K562 (cell line): ENCODE data around the gene LY6G5B. TPM values are rescaled to one million over a fixed set of nuclear protein-coding genes. Genes with fewer than 3 reads are reported as not detected.
A peak's percentile ranks its signal among the peaks of the same experiment; 100 is the strongest.

Experiments
- ATAC-seq: fragments of 200-7000 bp; cut with Tn5 transposase; 3 replicates; pipeline ENCODE4 v1.9.1; 2020; ENCODE audit warnings: moderate library complexity
- BruUV-seq: library from RNA; stranded (reverse); fragments of 400-500 nt; replicated peaks from 2 replicates; lab custom pipeline; 2021; lab: Mats Ljungman, UMichigan
- CTCF ChIA-PET: fragments of 300-600 bp; formaldehyde crosslinking; extraction: SDS; loops from one replicate; lab custom pipeline; 2021; ENCODE audit warnings: low intra/inter-chr PET ratio; lab: Yijun Ruan, JAX
- POLR2A ChIA-PET: fragments of 300-600, 350-650 bp; sonication (Branson Sonifier 250); formaldehyde crosslinking; extraction: SDS; loops from one replicate; lab custom pipeline; 2021; ENCODE audit warnings: antibody characterized with exemption, inconsistent platforms; lab: Yijun Ruan, JAX
- DNase-seq, 4 experiments: peaks; one replicate each; pipeline versions ENCODE4 v3.0.0 to v3.0.0-alpha.2; 2011 to 2018; ENCODE audit warnings: low spot score in 3 of 4, mixed read lengths in 3 of 4; ENCODE audit errors: extremely low read depth in 1 of 4
- FAIRE-seq: peaks from 2 replicates; lab custom pipeline; 2011; peaks lifted over from hg19 to GRCh38; lab: Jason Lieb, UNC
- H2AFZ ChIP-seq: 2 replicates; pipeline ENCODE4 v1.6.0; 2011; ENCODE audit warnings: low read depth, low read length, control low read depth, inconsistent platforms
- H3K27ac ChIP-seq: fragments of 200-600 bp; 3 replicates; pipeline ENCODE4 v1.8.0; 2011; ENCODE audit warnings: low read depth, mild to moderate bottlenecking, control low read depth, inconsistent platforms, low read length, moderate library complexity, mixed read lengths; ENCODE audit errors: extremely low read depth
- H3K27me3 ChIP-seq, 2 experiments: fragments of 300-600 bp in 1 of 2; 2 replicates in 1 of 2; 3 replicates in 1 of 2; pipeline versions ENCODE4 v1.6.0 to v1.8.0; 2011; ENCODE audit warnings: inconsistent platforms in 2 of 2, low read length in 2 of 2, mild to moderate bottlenecking in 1 of 2, mixed read lengths in 1 of 2, moderate library complexity in 1 of 2; ENCODE audit not compliant: control insufficient read depth in 2 of 2, insufficient read depth in 2 of 2
- H3K36me3 ChIP-seq: fragments of 300-600 bp; 3 replicates; pipeline ENCODE4 v1.8.0; 2011; ENCODE audit warnings: mild to moderate bottlenecking, low read length, inconsistent platforms; ENCODE audit not compliant: control insufficient read depth, insufficient read depth
- H3K4me1 ChIP-seq, 2 experiments: fragments of 200-600 bp in 1 of 2; replicated peaks in 1 of 2; 2 replicates in 1 of 2; 3 replicates in 1 of 2; pipeline versions ENCODE4 v1.5.1 to v1.8.0; 2011; ENCODE audit warnings: inconsistent platforms in 2 of 2, low read length in 2 of 2, mild to moderate bottlenecking in 1 of 2, mixed read lengths in 1 of 2, moderate library complexity in 1 of 2; ENCODE audit not compliant: control insufficient read depth in 2 of 2, insufficient read depth in 2 of 2
- H3K4me2 ChIP-seq: 2 replicates; pipeline ENCODE4 v1.6.1; 2011; ENCODE audit warnings: low read length, control low read depth, inconsistent platforms, mixed read lengths; ENCODE audit not compliant: insufficient read depth
- H3K4me3 ChIP-seq: fragments of 200-600 bp; sonication (generic), shearing (Covaris generic); 2 replicates; pipeline ENCODE4 v1.5.1; 2016; ENCODE audit warnings: control low read depth, inconsistent platforms
- H3K79me2 ChIP-seq: fragments of 200-600 bp; 3 replicates; pipeline ENCODE4 v1.8.0; 2011; ENCODE audit warnings: low read length, inconsistent platforms; ENCODE audit not compliant: control insufficient read depth, insufficient read depth
- H3K9ac ChIP-seq, 2 experiments: 2 replicates each; pipeline versions ENCODE4 v1.6.0 to v1.6.1; 2011; ENCODE audit warnings: low read depth in 2 of 2, low read length in 2 of 2, control low read depth in 1 of 2, inconsistent platforms in 1 of 2, mild to moderate bottlenecking in 1 of 2, mixed read lengths in 1 of 2; ENCODE audit not compliant: insufficient read depth in 1 of 2
- H3K9me1 ChIP-seq: one replicate; pipeline ENCODE4 v1.6.0; 2011; ENCODE audit warnings: inconsistent platforms, mild to moderate bottlenecking, low read length, moderate library complexity; ENCODE audit not compliant: control insufficient read depth, insufficient read depth
- H3K9me3 ChIP-seq: replicated peaks from 2 replicates; pipeline ENCODE4 v1.5.1; 2011; ENCODE audit warnings: low read depth, low read length, inconsistent platforms; ENCODE audit not compliant: control insufficient read depth, insufficient read depth
- H4K20me1 ChIP-seq: replicated peaks from 2 replicates; pipeline ENCODE4 v1.6.1; 2011; ENCODE audit warnings: low read length, inconsistent platforms, mixed read lengths; ENCODE audit not compliant: control insufficient read depth, insufficient read depth
- ELF1 ChIP-seq: fragments of 200-800 bp; sonication (Bioruptor generic); IDR thresholded peaks from 2 replicates; pipeline ENCODE4 v1.6.1; 2016; ENCODE audit warnings: missing genetic modification characterization, missing compliant biosample characterization
- MYNN ChIP-seq, 2 experiments: sonication (generic); formaldehyde crosslinking in 1 of 2; IDR thresholded peaks; 2 replicates each; pipeline versions ENCODE4 v1.5.0 to v1.6.1; 2016 to 2020; ENCODE audit warnings: antibody characterized with exemption in 1 of 2, missing genetic modification reagents in 1 of 2
- POLR2A ChIP-seq: fragments of 450-650 bp; conservative IDR thresholded peaks from 2 replicates; pipeline ENCODE4 v1.6.1; 2016
- POLR2AphosphoS5 ChIP-seq: IDR thresholded peaks from 2 replicates; pipeline ENCODE4 v1.6.1; 2011; ENCODE audit warnings: mild to moderate bottlenecking, low read depth, low read length, moderate library complexity; ENCODE audit not compliant: control insufficient read depth, insufficient read depth
- POLR2G ChIP-seq: fragments of 200-400 bp; formaldehyde crosslinking; IDR thresholded peaks from 2 replicates; pipeline ENCODE4 v1.6.1; 2017; ENCODE audit warnings: low read depth, mild to moderate bottlenecking, antibody characterized with exemption, low read length, moderate library complexity
- PTBP1 ChIP-seq: fragments of 200-400 bp; formaldehyde crosslinking; IDR thresholded peaks from 2 replicates; pipeline ENCODE4 v1.6.1; 2017; ENCODE audit warnings: low read depth, low read length
- RBFOX2 ChIP-seq: fragments of 200-400 bp; formaldehyde crosslinking; IDR thresholded peaks from 2 replicates; pipeline ENCODE4 v1.6.1; 2017; ENCODE audit warnings: low read depth, mild to moderate bottlenecking, low read length, moderate library complexity
- RBM22 ChIP-seq: fragments of 200-400 bp; formaldehyde crosslinking; IDR thresholded peaks from 2 replicates; pipeline ENCODE4 v1.6.1; 2018; ENCODE audit warnings: low read length, low read depth; ENCODE audit not compliant: poor library complexity, severe bottlenecking
- ZNF24 ChIP-seq: fragments of 450-650 bp; IDR thresholded peaks from 2 replicates; pipeline ENCODE4 v1.6.1; 2016
- WGBS: fragments of 100-300 bp; shearing (Covaris generic); methylation state at CpG from one replicate; pipeline ENCODE4 v1.1.6; 2016; ENCODE audit warnings: low coverage, mixed read lengths; ENCODE audit not compliant: insufficient coverage; ENCODE audit errors: missing lambda C conversion rate; 5-methylcytosine and 5-hydroxymethylcytosine counted together
- in situ Hi-C: fragments of 300-500 bp; cut with MboI; formaldehyde crosslinking; loops from 4 replicates; pipeline ENCODE4 v1.15.0; 2018; ENCODE audit warnings: inconsistent platforms, mixed read lengths
- intact Hi-C: fragments of 100-400 bp; cut with micrococcal nuclease; formaldehyde crosslinking; loops from 2 replicates; pipeline ENCODE4 v1.14.2; 2022
- polyA plus RNA-seq, 8 experiments: library from polyadenylated mRNA; depleted of rRNA in 4 of 8; stranded (reverse) in 5 of 8; unstranded in 3 of 8; fragments of >200 nt; fragmentation: Nextera tagmentation in 2 of 8; fragmentation: Illumina TruSeq in 1 of 8; extraction: Ambion mirVana in 2 of 8; extraction: Trizol in 1 of 8; gene quantifications; 2 replicates each; pipeline versions ENCODE4 v1.2.1 to v1.2.3, GENCODE V29; 2011 to 2014; ENCODE audit warnings: inconsistent platforms in 1 of 8, missing spikeins in 1 of 8
- total RNA-seq, 7 experiments: library from RNA; depleted of rRNA in 6 of 7; stranded (reverse); fragments of >200 nt in 6 of 7; fragmentation: Illumina TruSeq in 2 of 7; extraction: Trizol in 2 of 7; gene quantifications; 2 replicates each; pipeline versions ENCODE4 v1.2.1 to v1.2.3, GENCODE V29; 2011 to 2021; ENCODE audit warnings: low replicate concordance in 1 of 7
- TF ChIP-seq, protein P1 (sequence below), 2 experiments: fragments of 450-650 bp; IDR thresholded peaks; 2 replicates each; pipeline ENCODE4 v1.6.1; 2016

Gene LY6G5B
- total and polyA plus RNA-seq, 9 of the 15 experiments (the other 6 are each of a cell fraction or from before 2014, with no cell fraction given): 6.0 to 27.0 (median 7.5) TPM

GRCh38 chr6:31636698-31637596 lies 32.8 kb upstream of the LY6G5B start:
- Histone ChIP-seq H2AFZ (no peak overlapping the region), H3K27me3 (no peaks in the 10 kb centered on the region), H4K20me1 (peaks cover 27% of the 10 kb centered on the region), H3K9me1 (no peaks in the 10 kb centered on the region), H3K79me2 (no peaks in the 10 kb centered on the region; the same call in 2 of the 3 replicates), H3K4me2 (no peak overlapping the region), H3K27ac (peak overlapping the region; percentile 45; the same call in 1 of the 3 replicates), H3K4me3 (no peak overlapping the region), H3K36me3 (peaks cover 98% of the 10 kb centered on the region), H3K9me3 (no peaks in the 10 kb centered on the region), H3K9ac (no peak overlapping the region; a peak in 1 of 4 replicates)
- POLR2A ChIA-PET: interaction anchor here (0.7 to 14.8 kb wide), 10 partner anchors 8 to 199 kb away, joined by 3 to 274 read pairs (median 4); partner anchors contain the start of genes ABHD16A, APOM, BAG6 and GPANK1
- FAIRE-seq (no peak), ATAC-seq (peak; percentile 15)
- TSS peak; percentile 34 for BruUV-seq
- CTCF ChIA-PET: no interaction called here
- intact Hi-C loops: no loop called here
- WGBS: 79% methylated on average over 26 of the region's 27 CpGs
- TF ChIP-seq, protein P1, sequence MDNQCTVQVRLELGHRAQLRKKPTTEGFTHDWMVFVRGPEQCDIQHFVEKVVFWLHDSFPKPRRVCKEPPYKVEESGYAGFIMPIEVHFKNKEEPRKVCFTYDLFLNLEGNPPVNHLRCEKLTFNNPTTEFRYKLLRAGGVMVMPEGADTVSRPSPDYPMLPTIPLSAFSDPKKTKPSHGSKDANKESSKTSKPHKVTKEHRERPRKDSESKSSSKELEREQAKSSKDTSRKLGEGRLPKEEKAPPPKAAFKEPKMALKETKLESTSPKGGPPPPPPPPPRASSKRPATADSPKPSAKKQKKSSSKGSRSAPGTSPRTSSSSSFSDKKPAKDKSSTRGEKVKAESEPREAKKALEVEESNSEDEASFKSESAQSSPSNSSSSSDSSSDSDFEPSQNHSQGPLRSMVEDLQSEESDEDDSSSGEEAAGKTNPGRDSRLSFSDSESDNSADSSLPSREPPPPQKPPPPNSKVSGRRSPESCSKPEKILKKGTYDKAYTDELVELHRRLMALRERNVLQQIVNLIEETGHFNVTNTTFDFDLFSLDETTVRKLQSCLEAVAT (IDR thresholded peaks at IDR 0.05): 0 out of 4 replicates have a peak, but pooled peaks of 1 of the 2 experiments have one; percentile 14
- TF ChIP-seq POLR2G: peak; percentile 56
- 0 out of 2 replicates have a peak, but pooled peaks have one; percentile 18 for TF ChIP-seq POLR2AphosphoS5
- TF ChIP-seq ZNF24: no peak
- no peak for TF ChIP-seq PTBP1
- TF ChIP-seq POLR2A: 0 out of 2 replicates have a peak, but pooled peaks have one; percentile 34
- TF ChIP-seq RBFOX2: peak; percentile 63
- no peak for TF ChIP-seq ELF1 (tag)
- TF ChIP-seq MYNN (IDR thresholded peaks at IDR 0.05): peak; percentile 34; the same call in 1 of the 2 replicates
- TF ChIP-seq MYNN (CRISPR knock-in tag; IDR thresholded peaks at IDR 0.05): no peak
- TF ChIP-seq RBM22: peak; percentile 68
- TF ChIP-seq, all 486 proteins: peak for 7
- no peak for DNase-seq
- in situ Hi-C loops: no loop called here
- peaks cover 3 to 21% of the 10 kb centered on the region in 2 experiments; a peak in 4 of 5 replicates for H3K4me1 ChIP-seq
